ENCODE results near the gene MESP2. TPM values are rescaled to one million over a fixed set of nuclear protein-coding genes. Genes with fewer than 3 reads are reported as not detected.

Gene MESP2
- polyA plus RNA-seq, 1 donor from 2014 or later, result not detected

DNA sequence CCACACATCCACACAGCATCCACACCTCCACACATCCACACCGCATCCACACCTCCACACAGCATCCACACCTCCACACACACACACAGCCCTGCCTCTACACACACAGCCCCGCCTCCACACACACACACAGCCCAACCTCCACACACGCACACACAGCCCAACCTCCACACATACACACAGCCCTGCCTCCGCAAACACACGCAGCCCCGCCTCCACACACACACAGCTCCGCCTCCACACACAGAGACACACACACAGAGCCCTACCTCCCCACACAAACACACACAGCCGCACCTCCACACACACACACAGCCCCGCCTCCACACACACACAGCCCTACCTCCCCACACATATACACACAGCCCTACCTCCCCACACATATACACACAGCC is 29.7 kb upstream of the MESP2 start:
- Histone ChIP-seq H3K9me2 (ENCODE audit: insufficient read depth, low read length) (no peaks in the 10 kb centered on the region), H3K9me3 (ENCODE audit: low read length) (no peaks in the 10 kb centered on the region), H3K27me3 (ENCODE audit: insufficient read depth, low read depth, low read length) (peaks cover 42% of the 10 kb centered on the region), H3K4me3 (ENCODE audit: low read length) (no peak overlapping the region), H3K27ac (ENCODE audit: low read length) (no peak overlapping the region), H3K36me3 (ENCODE audit: insufficient read depth, low read length) (no peaks in the 10 kb centered on the region), H3K4me2 (ENCODE audit: low read length) (no peak overlapping the region), H3F3A (ENCODE audit: insufficient read depth, low read length, poor library complexity, severe bottlenecking) (no peaks in the 10 kb centered on the region), H3K9ac (ENCODE audit: low read length) (no peak overlapping the region), H3K79me2 (replicated peaks; ENCODE audit: insufficient read depth, low read length) (no peaks in the 10 kb centered on the region), H2AFZ (ENCODE audit: low read depth, low read length) (no peak overlapping the region), H4K20me1 (ENCODE audit: insufficient read depth) (no peaks in the 10 kb centered on the region)
- TF ChIP-seq, protein P1, sequence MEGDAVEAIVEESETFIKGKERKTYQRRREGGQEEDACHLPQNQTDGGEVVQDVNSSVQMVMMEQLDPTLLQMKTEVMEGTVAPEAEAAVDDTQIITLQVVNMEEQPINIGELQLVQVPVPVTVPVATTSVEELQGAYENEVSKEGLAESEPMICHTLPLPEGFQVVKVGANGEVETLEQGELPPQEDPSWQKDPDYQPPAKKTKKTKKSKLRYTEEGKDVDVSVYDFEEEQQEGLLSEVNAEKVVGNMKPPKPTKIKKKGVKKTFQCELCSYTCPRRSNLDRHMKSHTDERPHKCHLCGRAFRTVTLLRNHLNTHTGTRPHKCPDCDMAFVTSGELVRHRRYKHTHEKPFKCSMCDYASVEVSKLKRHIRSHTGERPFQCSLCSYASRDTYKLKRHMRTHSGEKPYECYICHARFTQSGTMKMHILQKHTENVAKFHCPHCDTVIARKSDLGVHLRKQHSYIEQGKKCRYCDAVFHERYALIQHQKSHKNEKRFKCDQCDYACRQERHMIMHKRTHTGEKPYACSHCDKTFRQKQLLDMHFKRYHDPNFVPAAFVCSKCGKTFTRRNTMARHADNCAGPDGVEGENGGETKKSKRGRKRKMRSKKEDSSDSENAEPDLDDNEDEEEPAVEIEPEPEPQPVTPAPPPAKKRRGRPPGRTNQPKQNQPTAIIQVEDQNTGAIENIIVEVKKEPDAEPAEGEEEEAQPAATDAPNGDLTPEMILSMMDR (IDR thresholded peaks at IDR 0.05; ENCODE audit: poor library complexity, severe bottlenecking), result no peak
- TF ChIP-seq TAF1 (IDR thresholded peaks at IDR 0.05; ENCODE audit: low read depth), result no peak
- TF ChIP-seq EZH2 (IDR thresholded peaks at IDR 0.05; ENCODE audit: borderline replicate concordance, insufficient read depth, low read length, poor library complexity, severe bottlenecking), result no peak
- TF ChIP-seq POLR2AphosphoS5 (IDR thresholded peaks at IDR 0.05), result no peak
- TF ChIP-seq, protein P2, sequence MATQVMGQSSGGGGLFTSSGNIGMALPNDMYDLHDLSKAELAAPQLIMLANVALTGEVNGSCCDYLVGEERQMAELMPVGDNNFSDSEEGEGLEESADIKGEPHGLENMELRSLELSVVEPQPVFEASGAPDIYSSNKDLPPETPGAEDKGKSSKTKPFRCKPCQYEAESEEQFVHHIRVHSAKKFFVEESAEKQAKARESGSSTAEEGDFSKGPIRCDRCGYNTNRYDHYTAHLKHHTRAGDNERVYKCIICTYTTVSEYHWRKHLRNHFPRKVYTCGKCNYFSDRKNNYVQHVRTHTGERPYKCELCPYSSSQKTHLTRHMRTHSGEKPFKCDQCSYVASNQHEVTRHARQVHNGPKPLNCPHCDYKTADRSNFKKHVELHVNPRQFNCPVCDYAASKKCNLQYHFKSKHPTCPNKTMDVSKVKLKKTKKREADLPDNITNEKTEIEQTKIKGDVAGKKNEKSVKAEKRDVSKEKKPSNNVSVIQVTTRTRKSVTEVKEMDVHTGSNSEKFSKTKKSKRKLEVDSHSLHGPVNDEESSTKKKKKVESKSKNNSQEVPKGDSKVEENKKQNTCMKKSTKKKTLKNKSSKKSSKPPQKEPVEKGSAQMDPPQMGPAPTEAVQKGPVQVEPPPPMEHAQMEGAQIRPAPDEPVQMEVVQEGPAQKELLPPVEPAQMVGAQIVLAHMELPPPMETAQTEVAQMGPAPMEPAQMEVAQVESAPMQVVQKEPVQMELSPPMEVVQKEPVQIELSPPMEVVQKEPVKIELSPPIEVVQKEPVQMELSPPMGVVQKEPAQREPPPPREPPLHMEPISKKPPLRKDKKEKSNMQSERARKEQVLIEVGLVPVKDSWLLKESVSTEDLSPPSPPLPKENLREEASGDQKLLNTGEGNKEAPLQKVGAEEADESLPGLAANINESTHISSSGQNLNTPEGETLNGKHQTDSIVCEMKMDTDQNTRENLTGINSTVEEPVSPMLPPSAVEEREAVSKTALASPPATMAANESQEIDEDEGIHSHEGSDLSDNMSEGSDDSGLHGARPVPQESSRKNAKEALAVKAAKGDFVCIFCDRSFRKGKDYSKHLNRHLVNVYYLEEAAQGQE (IDR thresholded peaks at IDR 0.05; ENCODE audit: borderline replicate concordance), result no peak
- no peak for TF ChIP-seq RAD21 (conservative IDR thresholded peaks at IDR 0.05)
- no peak for TF ChIP-seq SMC3 (conservative IDR thresholded peaks at IDR 0.05; ENCODE audit: poor library complexity)
- no peak for TF ChIP-seq EP300 (conservative IDR thresholded peaks at IDR 0.05; ENCODE audit: poor library complexity, severe bottlenecking)
- TF ChIP-seq MXI1 (conservative IDR thresholded peaks at IDR 0.05; ENCODE audit: poor library complexity, severe bottlenecking), result no peak

DNA sequence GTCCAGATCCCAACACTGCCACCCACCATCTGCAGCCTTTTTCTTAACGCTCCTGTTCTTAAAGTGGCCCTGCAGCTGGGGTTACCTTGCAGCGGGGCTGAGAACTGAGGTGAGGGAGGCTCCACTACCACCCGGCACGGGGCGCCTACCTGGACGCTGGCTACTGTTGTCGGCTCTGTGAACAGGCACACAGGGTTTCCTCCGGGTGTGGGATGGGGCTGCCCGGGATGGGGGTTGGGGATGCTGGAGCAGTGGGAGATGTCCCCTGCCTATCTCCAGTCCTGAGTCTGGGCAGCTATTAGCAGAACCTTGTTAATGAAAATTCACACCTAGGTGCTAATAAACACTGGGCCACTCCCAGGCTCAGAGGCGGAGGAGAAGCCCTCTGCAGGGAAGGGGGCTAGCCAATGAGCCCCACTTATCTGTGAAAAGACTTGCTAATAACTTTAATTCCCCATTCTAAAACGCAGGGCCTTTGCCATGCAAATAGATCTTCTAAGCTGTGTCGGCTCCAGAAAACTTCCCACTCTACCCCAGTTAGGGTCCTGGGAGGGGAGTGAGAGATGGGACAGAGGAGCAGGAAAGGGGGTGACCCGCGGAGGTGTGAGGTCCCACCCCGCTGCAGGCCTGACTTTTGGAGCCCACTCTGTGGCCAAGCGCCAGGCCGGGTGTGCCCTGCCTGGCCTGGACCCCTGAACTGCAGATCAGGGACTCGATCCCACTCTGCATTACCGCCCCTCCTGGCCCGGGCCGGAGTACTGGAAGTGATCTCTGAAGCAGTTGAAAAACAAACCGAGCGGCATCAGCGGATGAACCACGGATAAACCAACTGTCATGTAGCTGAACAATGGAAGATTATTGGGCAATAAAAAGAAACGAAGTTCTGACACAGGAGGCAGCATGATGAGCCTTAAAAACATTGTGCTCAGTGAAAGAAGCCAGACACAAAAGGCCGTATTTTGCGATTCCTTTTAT is 28.1 kb upstream of the MESP2 start:
- Histone ChIP-seq H3F3A (ENCODE audit: insufficient read depth, low read length, poor library complexity, severe bottlenecking) (no peaks in the 10 kb centered on the region), H3K36me3 (ENCODE audit: insufficient read depth, low read length) (no peaks in the 10 kb centered on the region), H2AFZ (ENCODE audit: low read depth, low read length) (no peak overlapping the region), H3K27ac (ENCODE audit: low read length) (no peak overlapping the region), H3K9ac (ENCODE audit: low read length) (no peak overlapping the region), H3K27me3 (ENCODE audit: insufficient read depth, low read depth, low read length) (peaks cover 42% of the 10 kb centered on the region), H3K9me2 (ENCODE audit: insufficient read depth, low read length) (no peaks in the 10 kb centered on the region), H3K79me2 (replicated peaks; ENCODE audit: insufficient read depth, low read length) (no peaks in the 10 kb centered on the region), H3K4me3 (ENCODE audit: low read length) (no peak overlapping the region), H4K20me1 (ENCODE audit: insufficient read depth) (no peaks in the 10 kb centered on the region), H3K4me2 (ENCODE audit: low read length) (no peak overlapping the region), H3K9me3 (ENCODE audit: low read length) (no peaks in the 10 kb centered on the region)
- no peak for TF ChIP-seq POLR2AphosphoS5 (IDR thresholded peaks at IDR 0.05)
- no peak for TF ChIP-seq SMC3 (conservative IDR thresholded peaks at IDR 0.05; ENCODE audit: poor library complexity)
- TF ChIP-seq EP300 (conservative IDR thresholded peaks at IDR 0.05; ENCODE audit: poor library complexity, severe bottlenecking), result no peak
- no peak for TF ChIP-seq EZH2 (IDR thresholded peaks at IDR 0.05; ENCODE audit: borderline replicate concordance, insufficient read depth, low read length, poor library complexity, severe bottlenecking)
- no peak for TF ChIP-seq RAD21 (conservative IDR thresholded peaks at IDR 0.05)
- TF ChIP-seq MXI1 (conservative IDR thresholded peaks at IDR 0.05; ENCODE audit: poor library complexity, severe bottlenecking), result no peak
- TF ChIP-seq, protein P1 (IDR thresholded peaks at IDR 0.05; ENCODE audit: poor library complexity, severe bottlenecking), result no peak
- TF ChIP-seq TAF1 (IDR thresholded peaks at IDR 0.05; ENCODE audit: low read depth), result no peak
- TF ChIP-seq, protein P2 (IDR thresholded peaks at IDR 0.05; ENCODE audit: borderline replicate concordance), result no peak

Data from neural cell (in vitro differentiated cells).